Measurements from ENCODE around the gene LPCAT1.

DNA sequence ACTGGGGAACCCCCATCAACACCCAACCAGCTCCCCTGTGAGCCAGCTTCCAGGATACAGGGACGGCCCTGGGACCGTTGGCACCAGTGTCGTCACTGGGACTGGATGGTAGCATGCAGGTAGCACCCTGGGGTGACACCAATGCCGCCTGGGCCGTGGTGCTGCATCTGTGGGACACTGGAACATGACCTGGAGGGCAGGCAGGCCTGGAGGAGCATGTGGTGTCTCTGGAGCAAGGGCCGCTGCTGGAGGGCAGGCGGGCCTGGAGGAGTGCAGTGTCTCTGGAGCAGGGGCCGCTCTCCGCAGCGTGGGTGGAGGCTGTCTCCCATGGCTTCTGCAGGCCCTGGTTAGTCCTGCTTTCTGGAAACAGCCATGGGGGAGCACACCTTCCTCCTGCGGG, 13.1 kb downstream of the LPCAT1 start:
- TF ChIP-seq POLR2A (IDR thresholded peaks at IDR 0.05; ENCODE audit: low read length) = no peak
- no peak for TF ChIP-seq GATA1 (IDR thresholded peaks at IDR 0.05; ENCODE audit: low read depth, low read length)
